ENCODE measurements around the gene CASP3. TPM values are rescaled to one million over a fixed set of nuclear protein-coding genes. Genes with fewer than 3 reads are reported as not detected.

CASP3 gene
- total and polyA plus RNA-seq, 9 of the 15 experiments (the other 6 are each of a cell fraction or from before 2014, with no cell fraction given) = 17.6 to 40.1 (median 31.8) TPM

DNA sequence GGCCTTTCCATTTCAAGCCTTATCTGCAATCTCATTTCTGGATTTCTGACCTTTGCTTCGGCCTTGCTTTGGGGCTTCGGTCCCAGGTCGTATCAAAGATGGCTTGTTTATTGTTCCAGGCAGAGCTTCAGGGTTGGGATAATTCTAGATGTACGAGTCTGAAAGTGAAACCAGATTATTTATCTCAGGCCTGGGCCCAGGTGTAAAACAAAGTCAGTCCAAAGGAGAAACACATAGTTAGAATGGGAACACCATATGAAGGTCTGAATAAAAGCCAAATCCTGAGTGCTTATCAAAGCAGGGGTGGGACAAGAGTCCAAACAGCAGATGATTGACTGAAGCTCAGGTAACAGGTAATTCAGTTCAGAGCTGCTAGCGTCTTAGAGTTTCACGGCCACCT, 17.4 kb upstream of the CASP3 start:
- ChIA-PET CTCF (ENCODE audit: low intra/inter-chr PET ratio) (no interaction called here), POLR2A (interaction anchor here (0.7 kb wide), 1 partner anchor 27 kb away, joined by 3 read pairs; no protein-coding TSS in a partner anchor)
- Histone ChIP-seq H3K9me1 (ENCODE audit: control insufficient read depth, insufficient read depth, low read length) (no peaks in the 10 kb centered on the region), H2AFZ (ENCODE audit: low read depth, low read length) (no peak overlapping the region), H3K36me3 (ENCODE audit: control insufficient read depth, insufficient read depth, low read length) (peaks cover 22% of the 10 kb centered on the region; the same call in 2 of the 3 replicates), H4K20me1 (replicated peaks; ENCODE audit: control insufficient read depth, insufficient read depth, low read length) (no peaks in the 10 kb centered on the region), H3K79me2 (ENCODE audit: control insufficient read depth, insufficient read depth, low read length) (no peaks in the 10 kb centered on the region), H3K27me3 (ENCODE audit: control insufficient read depth in 2 of 2, insufficient read depth in 2 of 2, low read length in 2 of 2) (no peaks in the 10 kb centered on the region), H3K27ac (ENCODE audit: extremely low read depth, low read depth, low read length) (no peak overlapping the region), H3K9me3 (replicated peaks; ENCODE audit: control insufficient read depth, insufficient read depth, low read depth, low read length) (no peaks in the 10 kb centered on the region), H3K4me1 (replicated peaks in 1 of 2; ENCODE audit: control insufficient read depth in 2 of 2, insufficient read depth in 2 of 2, low read length in 2 of 2) (no peaks in the 10 kb centered on the region; a peak in 1 of 5 replicates), H3K9ac (ENCODE audit: insufficient read depth in 1 of 2, low read depth in 2 of 2, low read length in 2 of 2) (no peak overlapping the region), H3K4me2 (ENCODE audit: insufficient read depth, low read length) (no peak overlapping the region), H3K4me3 (no peak overlapping the region)
- in situ Hi-C loops (cut with MboI) = no loop called here
- intact Hi-C loops (cut with micrococcal nuclease) = no loop called here
- TF ChIP-seq NFRKB (IDR thresholded peaks at IDR 0.05; ENCODE audit: low read depth) (no peak), NR2C1 (IDR thresholded peaks at IDR 0.05) (no peak), NR2C1 (tag; IDR thresholded peaks at IDR 0.05) (0 out of 2 replicates have a peak, but pooled peaks have one; percentile 26)
- BruUV-seq (replicated peaks) = no TSS peak
- 58% methylated on average over 6 of the region's 6 CpGs for WGBS (ENCODE audit: insufficient coverage, low coverage, missing lambda C conversion rate)
- no peak for DNase-seq (ENCODE audit: extremely low read depth in 1 of 4, low spot score in 3 of 4)
- no peak for ATAC-seq
- FAIRE-seq = no peak

- Histone ChIP-seq H3K27me3 (ENCODE audit: control insufficient read depth in 2 of 2, insufficient read depth in 2 of 2, low read length in 2 of 2) (no peaks in the 10 kb centered on the region), H4K20me1 (replicated peaks; ENCODE audit: control insufficient read depth, insufficient read depth, low read length) (no peaks in the 10 kb centered on the region), H3K4me1 (replicated peaks in 1 of 2; ENCODE audit: control insufficient read depth in 2 of 2, insufficient read depth in 2 of 2, low read length in 2 of 2) (no peaks in the 10 kb centered on the region; a peak in 1 of 5 replicates), H3K9me1 (ENCODE audit: control insufficient read depth, insufficient read depth, low read length) (no peaks in the 10 kb centered on the region), H3K9ac (ENCODE audit: insufficient read depth in 1 of 2, low read depth in 2 of 2, low read length in 2 of 2) (no peak overlapping the region), H3K79me2 (ENCODE audit: control insufficient read depth, insufficient read depth, low read length) (no peaks in the 10 kb centered on the region), H3K36me3 (ENCODE audit: control insufficient read depth, insufficient read depth, low read length) (peaks cover 26% of the 10 kb centered on the region; the same call in 2 of the 3 replicates), H3K4me2 (ENCODE audit: insufficient read depth, low read length) (no peak overlapping the region), H2AFZ (ENCODE audit: low read depth, low read length) (peak overlapping the region; percentile 76), H3K9me3 (replicated peaks; ENCODE audit: control insufficient read depth, insufficient read depth, low read depth, low read length) (no peaks in the 10 kb centered on the region), H3K4me3 (no peak overlapping the region), H3K27ac (ENCODE audit: extremely low read depth, low read depth, low read length) (no peak overlapping the region)
- DNase-seq (ENCODE audit: extremely low read depth in 1 of 4, low spot score in 3 of 4) (peak; percentile 58 to 73 (median 64)), ATAC-seq (peak; percentile 100), FAIRE-seq (peak; percentile 83)
- in situ Hi-C loops (cut with MboI) (no loop called here), intact Hi-C loops (cut with micrococcal nuclease) (no loop called here)
- CTCF ChIA-PET (ENCODE audit: low intra/inter-chr PET ratio) = no interaction called here
- POLR2A ChIA-PET = no interaction called here
- 52% methylated on average over 6 of the region's 6 CpGs for WGBS (ENCODE audit: insufficient coverage, low coverage, missing lambda C conversion rate)
- BruUV-seq (replicated peaks) = no TSS peak
- TF ChIP-seq ZNF143 (CRISPR knock-in tag; IDR thresholded peaks at IDR 0.05) (peak; percentile 84), GATAD2B (IDR thresholded peaks at IDR 0.05; ENCODE audit: borderline replicate concordance) (0 out of 2 replicates have a peak, but pooled peaks have one; percentile 29), CREM (IDR thresholded peaks at IDR 0.05; ENCODE audit: low read depth) (peak; percentile 35; the same call in 1 of the 2 replicates), SIX5 (IDR thresholded peaks at IDR 0.05; ENCODE audit: borderline replicate concordance in 1 of 2, insufficient read depth in 1 of 2, low read depth in 1 of 2, low read length in 2 of 2) (peak; percentile 60 to 63), CBX3 (IDR thresholded peaks at IDR 0.05; ENCODE audit: borderline replicate concordance in 1 of 2, low read length in 2 of 2) (peak in 1 of 2 experiments; percentile 45; a peak in 1 of 3 replicates), CEBPB (tag; IDR thresholded peaks at IDR 0.05) (peak; percentile 85), MYBL2 (IDR thresholded peaks at IDR 0.05; ENCODE audit: low read depth) (no peak), MYBL2 (CRISPR knock-in tag; IDR thresholded peaks at IDR 0.05; ENCODE audit: borderline replicate concordance) (no peak), BRCA1 (IDR thresholded peaks at IDR 0.05) (no peak), BRCA1 (CRISPR knock-in tag; IDR thresholded peaks at IDR 0.05) (no peak), CEBPG (CRISPR knock-in tag; IDR thresholded peaks at IDR 0.05) (no peak), CEBPG (tag; conservative IDR thresholded peaks at IDR 0.05 in 1 of 2, IDR thresholded peaks at IDR 0.05 in 1 of 2) (peak; percentile 45 to 91; a peak in 2 of 4 replicates), GABPB1 (CRISPR knock-in tag; IDR thresholded peaks at IDR 0.05) (0 out of 2 replicates have a peak, but pooled peaks have one; percentile 25), ATF7 (IDR thresholded peaks at IDR 0.05) (no peak), HCFC1 (IDR thresholded peaks at IDR 0.05; ENCODE audit: low read depth, low read length) (peak; percentile 86)
These were observed 15.4 kb upstream of the CASP3 start for GRCh38 chr4:184664445-184665210.
